Panc1 (cell line): ENCODE measurements around the gene PC. TPM values are rescaled to one million over a fixed set of nuclear protein-coding genes. Genes with fewer than 3 reads are reported as not detected.

Source experiments
- ATAC-seq: fragments of 200-7000 bp; cut with Tn5 transposase; 2 replicates; pipeline ENCODE4 v1.9.1; 2020; ENCODE audit warnings: mild to moderate bottlenecking, moderate library complexity
- BruUV-seq: library from RNA; stranded (reverse); fragments of 400-500 nt; replicated peaks from 2 replicates; lab custom pipeline; 2021; lab: Mats Ljungman, UMichigan
- CTCF ChIA-PET: fragments of 300-600 bp; sonication (Branson Sonifier 250); formaldehyde crosslinking; loops from one replicate; lab custom pipeline; 2022; ENCODE audit warnings: antibody characterized with exemption; lab: Charles Lee
- POLR2A ChIA-PET: fragments of 300-600 bp; sonication (Branson Sonifier 250); formaldehyde crosslinking; loops from one replicate; lab custom pipeline; 2022; ENCODE audit warnings: antibody characterized with exemption; lab: Charles Lee
- DNase-seq: peaks from one replicate; pipeline ENCODE4 v3.0.0-alpha.2; 2010; ENCODE audit warnings: low read depth, low spot score
- H3K27ac ChIP-seq: 2 replicates; pipeline ENCODE4 v1.5.1; 2011; ENCODE audit warnings: mild to moderate bottlenecking, low read length, inconsistent platforms
- H3K27me3 ChIP-seq: fragments of 200-500 bp; sonication (Bioruptor generic); 2 replicates; pipeline ENCODE4 v1.6.0; 2014; ENCODE audit warnings: low read length, inconsistent platforms; ENCODE audit not compliant: control insufficient read depth, insufficient read depth
- H3K36me3 ChIP-seq: fragments of 200-500 bp; sonication (Bioruptor generic); 2 replicates; pipeline ENCODE4 v1.5.1; 2014; ENCODE audit warnings: inconsistent platforms, mild to moderate bottlenecking, low read length, moderate library complexity; ENCODE audit not compliant: control insufficient read depth, insufficient read depth
- H3K4me1 ChIP-seq: 2 replicates; pipeline ENCODE4 v1.5.1; 2011; ENCODE audit warnings: inconsistent platforms, mild to moderate bottlenecking, low read length, moderate library complexity; ENCODE audit not compliant: control insufficient read depth, insufficient read depth
- H3K4me3 ChIP-seq, 2 experiments: 2 replicates each; pipeline ENCODE4 v1.5.1; 2011 to 2012; ENCODE audit warnings: low read depth in 2 of 2, low read length in 2 of 2, mild to moderate bottlenecking in 2 of 2, inconsistent platforms in 1 of 2, moderate library complexity in 1 of 2
- H3K9me3 ChIP-seq: fragments of 200-500 bp; sonication (Bioruptor generic); 2 replicates; pipeline ENCODE4 v1.5.1; 2014; ENCODE audit warnings: low read depth, mild to moderate bottlenecking, inconsistent platforms, low read length, moderate library complexity; ENCODE audit not compliant: control insufficient read depth, insufficient read depth
- CTCF ChIP-seq: fragments of 450-650 bp; IDR thresholded peaks from 2 replicates; pipeline ENCODE4 v1.5.1; 2017; ENCODE audit warnings: mild to moderate bottlenecking
- POLR2AphosphoS5 ChIP-seq: IDR thresholded peaks from 2 replicates; pipeline ENCODE4 v1.6.1; 2012; ENCODE audit warnings: mild to moderate bottlenecking, low read depth, low read length, moderate library complexity
- REST ChIP-seq, 2 experiments: IDR thresholded peaks; 2 replicates each; pipeline ENCODE4 v1.6.1; 2011 to 2012; ENCODE audit warnings: low read depth in 2 of 2, control low read depth in 1 of 2, low read length in 1 of 2, mild to moderate bottlenecking in 1 of 2, moderate library complexity in 1 of 2; ENCODE audit not compliant: insufficient read depth in 1 of 2
- SIN3A ChIP-seq: IDR thresholded peaks from 2 replicates; pipeline ENCODE4 v1.6.1; 2012; ENCODE audit warnings: low read depth, mild to moderate bottlenecking, low read length, moderate library complexity, borderline replicate concordance; ENCODE audit not compliant: insufficient read depth
- TCF7L2 ChIP-seq: IDR thresholded peaks from 2 replicates; pipeline ENCODE4 v1.6.1; 2011; ENCODE audit warnings: mild to moderate bottlenecking, low read depth, low read length, inconsistent platforms
- in situ Hi-C: cut with HindIII; loops from 2 replicates; pipeline ENCODE4 v1.10.0; 2016; ENCODE audit warnings: low sequenced_read_pairs, low pct_unique_long_range_greater_than_20kb
- intact Hi-C: fragments of 100-400 bp; cut with micrococcal nuclease; formaldehyde crosslinking; loops from one replicate; pipeline ENCODE4 v1.10.0; 2022; ENCODE audit not compliant: unreplicated experiment
- total RNA-seq: library from RNA; stranded (reverse); gene quantifications from one replicate; pipeline ENCODE4 v1.2.1, GENCODE V29; 2021; ENCODE audit not compliant: unreplicated experiment

The PC gene
- total RNA-seq, 1 experiment from 2014 or later, result 12.8 TPM

GRCh38 chr11:66860449-66860831 is 97.7 kb downstream of the PC start:
- Histone ChIP-seq H3K27ac (peak overlapping the region; percentile 17; the same call in 1 of the 2 replicates), H3K36me3 (no peaks in the 10 kb centered on the region), H3K9me3 (no peaks in the 10 kb centered on the region), H3K4me1 (peaks cover 18% of the 10 kb centered on the region), H3K4me3 (no peak overlapping the region), H3K27me3 (no peaks in the 10 kb centered on the region)
- BruUV-seq, result no TSS peak
- DNase-seq, result no peak
- intact Hi-C loops (no loop called here), in situ Hi-C loops (no loop called here)
- TF ChIP-seq REST (IDR thresholded peaks at IDR 0.05; ENCODE audit: insufficient read depth in 1 of 2, low read depth in 2 of 2, low read length in 1 of 2) (no peak), SIN3A (no peak), TCF7L2 (no peak), CTCF (no peak), POLR2AphosphoS5 (no peak)
- CTCF ChIA-PET, result no interaction called here
- no peak for ATAC-seq
- POLR2A ChIA-PET, result no interaction called here

- ChIA-PET CTCF (no interaction called here), POLR2A (interaction anchor here (0.6 kb wide), 1 partner anchor 666 kb away, joined by 4 read pairs; no protein-coding TSS in a partner anchor)
- Histone ChIP-seq H3K27ac (peak overlapping the region; percentile 17; the same call in 1 of the 2 replicates), H3K9me3 (no peaks in the 10 kb centered on the region), H3K4me1 (peaks cover 22% of the 10 kb centered on the region), H3K4me3 (no peak overlapping the region), H3K36me3 (no peaks in the 10 kb centered on the region), H3K27me3 (no peaks in the 10 kb centered on the region)
- no peak for DNase-seq
- in situ Hi-C loops (no loop called here), intact Hi-C loops (no loop called here)
- ATAC-seq, result no peak
- no TSS peak for BruUV-seq
- TF ChIP-seq REST (IDR thresholded peaks at IDR 0.05; ENCODE audit: insufficient read depth in 1 of 2, low read depth in 2 of 2, low read length in 1 of 2), result no peak
- TF ChIP-seq CTCF, result no peak
- no peak for TF ChIP-seq TCF7L2
- TF ChIP-seq POLR2AphosphoS5, result no peak
- no peak for TF ChIP-seq SIN3A
Observed at GRCh38 chr11:66859686-66860448, 98.3 kb downstream of the PC start.
